ENCODE results near the gene GFRAL.

The GFRAL gene

DNA sequence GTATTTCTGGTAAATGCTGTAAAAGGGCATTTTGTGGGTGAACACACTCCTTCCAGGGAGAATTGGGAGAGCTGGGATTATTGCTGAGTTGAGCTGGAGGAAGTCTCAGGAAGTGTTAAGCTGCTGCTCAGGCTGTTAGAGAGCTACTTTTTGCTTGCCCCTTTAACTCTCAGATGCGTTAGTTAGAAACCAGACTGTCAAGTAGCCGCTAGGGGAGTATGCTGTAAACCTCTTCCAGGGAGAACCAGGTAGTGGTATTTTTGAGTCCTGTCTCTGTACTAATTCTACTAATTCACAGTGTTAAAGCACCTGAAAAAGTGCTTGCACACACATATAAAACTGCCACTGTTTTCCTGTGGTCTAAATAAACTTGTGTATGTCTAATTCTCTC is 6.6 kb upstream of the GFRAL start:
- Histone ChIP-seq H3K36me3 (ENCODE audit: control insufficient read depth, insufficient read depth, low read length) (no peaks in the 10 kb centered on the region), H3K4me1 (ENCODE audit: control insufficient read depth, insufficient read depth, low read length, poor library complexity, severe bottlenecking) (no peaks in the 10 kb centered on the region), H3K27ac (ENCODE audit: low read depth, low read length, severe bottlenecking) (no peak overlapping the region), H3K9me3 (ENCODE audit: control insufficient read depth, low read length) (no peaks in the 10 kb centered on the region), H3K4me3 (ENCODE audit: extremely low read depth, insufficient read depth, low read length, poor library complexity, severe bottlenecking) (no peak overlapping the region)
- 100% methylated on average over 1 of the region's 2 CpGs; no CpG with 5 or more reads in 1 of the 2 experiments for WGBS, 2 experiments (ENCODE audit: insufficient coverage in 2 of 2)

GRCh38 chr6:55377150-55377549 is 49.9 kb downstream of the GFRAL start:
- Histone ChIP-seq H3K36me3 (ENCODE audit: control insufficient read depth, insufficient read depth, low read length) (no peaks in the 10 kb centered on the region), H3K4me1 (ENCODE audit: control insufficient read depth, insufficient read depth, low read length, poor library complexity, severe bottlenecking) (no peaks in the 10 kb centered on the region), H3K4me3 (ENCODE audit: extremely low read depth, insufficient read depth, low read length, poor library complexity, severe bottlenecking) (no peak overlapping the region), H3K27ac (ENCODE audit: low read depth, low read length, severe bottlenecking) (no peak overlapping the region), H3K9me3 (ENCODE audit: control insufficient read depth, low read length) (no peaks in the 10 kb centered on the region)
- 22 to 67% methylated on average over 1 of the region's 2 CpGs for WGBS, 2 experiments (ENCODE audit: insufficient coverage in 2 of 2)

DNA sequence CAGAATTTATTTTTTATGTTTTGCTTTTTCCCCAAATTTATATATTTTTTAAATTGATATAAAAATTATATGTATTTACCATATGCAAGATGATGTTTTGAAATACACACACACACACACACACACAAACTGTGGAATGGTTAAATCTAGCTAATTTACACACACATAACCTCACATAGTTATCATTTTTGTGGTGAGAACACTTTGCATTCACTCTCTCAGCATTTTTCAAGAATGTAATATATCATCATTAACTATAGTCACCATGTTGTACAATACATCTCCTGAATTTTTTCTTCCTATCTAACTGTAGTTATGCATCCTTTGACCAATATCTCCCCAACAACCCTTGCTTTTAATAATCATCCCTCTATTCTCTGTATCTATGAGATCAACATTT is 52.2 kb downstream of the GFRAL start:
- H3K4me1 ChIP-seq (ENCODE audit: control insufficient read depth, insufficient read depth, low read length, poor library complexity, severe bottlenecking) = no peaks in the 10 kb centered on the region
- no peak overlapping the region for H3K4me3 ChIP-seq (ENCODE audit: extremely low read depth, insufficient read depth, low read length, poor library complexity, severe bottlenecking)

DNA sequence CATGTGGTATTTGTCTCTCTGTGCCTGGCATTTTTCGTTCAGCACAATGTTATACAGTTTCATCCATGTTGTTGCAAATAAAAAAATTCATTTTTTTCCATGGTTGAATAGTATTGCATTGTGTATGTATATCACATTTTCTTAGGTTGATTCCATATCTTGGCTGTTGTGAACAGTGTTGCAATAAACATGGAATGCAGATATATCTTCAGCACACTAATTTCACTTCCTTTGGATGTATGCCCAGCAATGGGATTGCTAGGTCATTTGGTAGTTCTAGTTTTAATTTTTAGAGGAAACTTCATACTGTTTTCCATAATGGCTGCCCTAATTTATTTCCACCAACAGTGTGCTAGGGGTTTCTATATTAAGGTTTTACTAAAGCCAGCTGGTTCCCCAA is 52.6 kb downstream of the GFRAL start:
- no peak overlapping the region for H3K27ac ChIP-seq (ENCODE audit: low read depth, low read length, severe bottlenecking)
- H3K4me3 ChIP-seq (ENCODE audit: extremely low read depth, insufficient read depth, low read length, poor library complexity, severe bottlenecking) = no peak overlapping the region
- H3K9me3 ChIP-seq (ENCODE audit: control insufficient read depth, low read length) = no peaks in the 10 kb centered on the region
- no peaks in the 10 kb centered on the region for H3K36me3 ChIP-seq (ENCODE audit: control insufficient read depth, insufficient read depth, low read length)
- no CpG with 5 or more reads among the region's 1 CpG for WGBS, 2 experiments (ENCODE audit: insufficient coverage in 2 of 2)
- no peaks in the 10 kb centered on the region for H3K4me1 ChIP-seq (ENCODE audit: control insufficient read depth, insufficient read depth, low read length, poor library complexity, severe bottlenecking)

More for the DNA sequence above, 52.2 kb downstream of the GFRAL start:
- Histone ChIP-seq H3K27ac (ENCODE audit: low read depth, low read length, severe bottlenecking) (no peak overlapping the region), H3K9me3 (ENCODE audit: control insufficient read depth, low read length) (no peaks in the 10 kb centered on the region), H3K36me3 (ENCODE audit: control insufficient read depth, insufficient read depth, low read length) (no peaks in the 10 kb centered on the region)

- Histone ChIP-seq H3K27ac (ENCODE audit: low read depth, low read length, severe bottlenecking) (no peak overlapping the region), H3K9me3 (ENCODE audit: control insufficient read depth, low read length) (no peaks in the 10 kb centered on the region), H3K4me1 (ENCODE audit: control insufficient read depth, insufficient read depth, low read length, poor library complexity, severe bottlenecking) (no peaks in the 10 kb centered on the region), H3K36me3 (ENCODE audit: control insufficient read depth, insufficient read depth, low read length) (no peaks in the 10 kb centered on the region), H3K4me3 (ENCODE audit: extremely low read depth, insufficient read depth, low read length, poor library complexity, severe bottlenecking) (no peak overlapping the region)
- 95% methylated on average over 2 of the region's 3 CpGs; no CpG with 5 or more reads in 1 of the 2 experiments for WGBS, 2 experiments (ENCODE audit: insufficient coverage in 2 of 2)
Observed at GRCh38 chr6:55388211-55388610, 60.9 kb downstream of the GFRAL start.

DNA sequence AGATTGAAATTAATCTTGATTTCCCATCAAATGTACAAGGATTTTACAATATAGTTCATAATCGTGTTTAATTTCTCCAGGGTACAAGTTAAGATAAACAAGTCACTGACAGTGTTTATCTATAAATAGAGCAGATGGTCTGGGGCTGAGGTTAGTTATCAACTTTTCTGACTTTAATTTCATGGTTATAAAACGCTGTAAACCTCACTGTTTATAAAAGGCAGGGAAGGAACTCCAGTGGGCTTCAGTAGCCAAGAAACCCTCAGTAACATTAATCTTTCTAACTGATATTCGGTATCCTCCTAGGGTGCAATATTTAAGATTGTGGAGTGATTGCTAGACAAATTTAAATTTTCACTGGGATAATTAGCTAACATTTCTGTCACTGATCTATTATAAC is 68.6 kb downstream of the GFRAL start:
- no peak overlapping the region for H3K27ac ChIP-seq (ENCODE audit: low read depth, low read length, severe bottlenecking)
- WGBS, 2 experiments (ENCODE audit: insufficient coverage in 2 of 2) = 100% methylated on average over 1 of the region's 3 CpGs; no CpG with 5 or more reads in 1 of the 2 experiments
- no peaks in the 10 kb centered on the region for H3K4me1 ChIP-seq (ENCODE audit: control insufficient read depth, insufficient read depth, low read length, poor library complexity, severe bottlenecking)
- H3K36me3 ChIP-seq (ENCODE audit: control insufficient read depth, insufficient read depth, low read length) = no peaks in the 10 kb centered on the region
- no peak overlapping the region for H3K4me3 ChIP-seq (ENCODE audit: extremely low read depth, insufficient read depth, low read length, poor library complexity, severe bottlenecking)
- H3K9me3 ChIP-seq (ENCODE audit: control insufficient read depth, low read length) = no peaks in the 10 kb centered on the region

- Histone ChIP-seq H3K9me3 (ENCODE audit: control insufficient read depth, low read length) (no peaks in the 10 kb centered on the region), H3K36me3 (ENCODE audit: control insufficient read depth, insufficient read depth, low read length) (no peaks in the 10 kb centered on the region), H3K4me1 (ENCODE audit: control insufficient read depth, insufficient read depth, low read length, poor library complexity, severe bottlenecking) (no peaks in the 10 kb centered on the region), H3K27ac (ENCODE audit: low read depth, low read length, severe bottlenecking) (no peak overlapping the region), H3K4me3 (ENCODE audit: extremely low read depth, insufficient read depth, low read length, poor library complexity, severe bottlenecking) (no peak overlapping the region)
- 78 to 79% methylated on average over 1 to 2 of the region's 3 CpGs for WGBS, 2 experiments (ENCODE audit: insufficient coverage in 2 of 2)
Observed at GRCh38 chr6:55397986-55398385, 70.7 kb downstream of the GFRAL start.

- WGBS, 2 experiments (ENCODE audit: insufficient coverage in 2 of 2) = no CpG with 5 or more reads among the region's 1 CpG
- H3K27ac ChIP-seq (ENCODE audit: low read depth, low read length, severe bottlenecking) = no peak overlapping the region
Observed at GRCh38 chr6:55399351-55399750, 72.1 kb downstream of the GFRAL start.

DNA sequence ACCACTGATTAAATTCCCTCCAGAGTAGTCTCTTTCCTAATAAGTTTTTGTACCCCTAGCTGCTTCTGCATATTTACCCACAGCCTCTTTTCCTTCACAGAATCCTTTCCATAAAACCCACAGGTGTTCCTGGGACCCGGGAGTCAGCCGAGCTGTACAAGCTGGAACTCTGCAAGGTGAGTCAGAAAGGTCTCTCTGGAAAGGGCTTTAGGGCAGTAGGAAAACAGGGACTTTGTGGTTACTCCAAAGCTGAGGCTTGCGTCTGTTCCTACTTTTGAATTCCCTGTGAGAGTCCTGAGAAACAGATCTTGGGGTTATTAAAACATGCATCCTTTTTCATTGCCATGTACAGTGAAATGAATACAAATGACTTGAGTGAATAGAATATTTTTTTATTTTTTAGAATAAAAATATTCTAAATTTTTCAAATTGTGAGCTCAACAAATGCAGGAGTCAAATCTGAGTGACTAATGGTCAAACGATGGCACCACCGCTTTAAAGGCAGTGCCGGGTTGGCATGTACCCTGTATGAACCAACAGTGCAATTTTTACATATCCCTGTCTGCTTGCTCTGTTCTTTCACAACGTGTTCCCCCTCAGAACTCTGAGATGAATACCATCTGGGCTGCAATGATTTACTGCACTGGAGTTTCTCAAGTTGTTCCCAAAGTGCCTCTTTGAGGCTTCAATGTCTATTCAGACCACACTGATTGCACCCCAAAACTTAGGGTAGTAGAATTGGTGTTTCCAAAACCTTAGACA is 78.4 kb downstream of the GFRAL start:
- WGBS, 2 experiments (ENCODE audit: insufficient coverage in 2 of 2) = 89 to 96% methylated on average over 3 to 7 of the region's 7 CpGs
- no peaks in the 10 kb centered on the region for H3K4me1 ChIP-seq (ENCODE audit: control insufficient read depth, insufficient read depth, low read length, poor library complexity, severe bottlenecking)
- no peaks in the 10 kb centered on the region for H3K9me3 ChIP-seq (ENCODE audit: control insufficient read depth, low read length)

More at GRCh38 chr6:55399351-55399750, 72.1 kb downstream of the GFRAL start:
- Histone ChIP-seq H3K9me3 (ENCODE audit: control insufficient read depth, low read length) (no peaks in the 10 kb centered on the region), H3K4me3 (ENCODE audit: extremely low read depth, insufficient read depth, low read length, poor library complexity, severe bottlenecking) (no peak overlapping the region), H3K36me3 (ENCODE audit: control insufficient read depth, insufficient read depth, low read length) (no peaks in the 10 kb centered on the region), H3K4me1 (ENCODE audit: control insufficient read depth, insufficient read depth, low read length, poor library complexity, severe bottlenecking) (no peaks in the 10 kb centered on the region)

DNA sequence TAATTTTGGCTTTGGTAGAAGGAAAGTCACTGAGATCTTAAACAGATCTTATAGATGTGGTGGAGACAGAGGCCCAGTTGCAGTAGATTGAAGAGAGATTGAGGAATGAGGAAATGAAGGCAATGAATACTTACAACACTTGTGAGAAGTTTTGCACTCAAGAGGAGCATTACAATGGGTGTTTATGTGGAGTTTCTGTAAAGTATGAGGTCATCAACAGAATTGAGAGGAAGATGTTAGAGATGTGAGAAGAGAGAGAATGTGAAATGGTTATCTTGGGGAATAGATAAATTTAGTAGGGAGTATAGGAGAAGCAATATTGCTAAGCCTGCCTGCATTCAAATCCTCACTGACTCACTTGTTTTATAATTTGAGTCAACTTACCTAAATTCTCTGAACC is 83.4 kb downstream of the GFRAL start:
- Histone ChIP-seq H3K9me3 (ENCODE audit: control insufficient read depth, low read length) (no peaks in the 10 kb centered on the region), H3K36me3 (ENCODE audit: control insufficient read depth, insufficient read depth, low read length) (no peaks in the 10 kb centered on the region), H3K4me3 (ENCODE audit: extremely low read depth, insufficient read depth, low read length, poor library complexity, severe bottlenecking) (no peak overlapping the region), H3K27ac (ENCODE audit: low read depth, low read length, severe bottlenecking) (no peak overlapping the region), H3K4me1 (ENCODE audit: control insufficient read depth, insufficient read depth, low read length, poor library complexity, severe bottlenecking) (no peaks in the 10 kb centered on the region)

More for the DNA sequence above, 78.4 kb downstream of the GFRAL start:
- Histone ChIP-seq H3K4me3 (ENCODE audit: extremely low read depth, insufficient read depth, low read length, poor library complexity, severe bottlenecking) (no peak overlapping the region), H3K36me3 (ENCODE audit: control insufficient read depth, insufficient read depth, low read length) (no peaks in the 10 kb centered on the region), H3K27ac (ENCODE audit: low read depth, low read length, severe bottlenecking) (no peak overlapping the region)

DNA sequence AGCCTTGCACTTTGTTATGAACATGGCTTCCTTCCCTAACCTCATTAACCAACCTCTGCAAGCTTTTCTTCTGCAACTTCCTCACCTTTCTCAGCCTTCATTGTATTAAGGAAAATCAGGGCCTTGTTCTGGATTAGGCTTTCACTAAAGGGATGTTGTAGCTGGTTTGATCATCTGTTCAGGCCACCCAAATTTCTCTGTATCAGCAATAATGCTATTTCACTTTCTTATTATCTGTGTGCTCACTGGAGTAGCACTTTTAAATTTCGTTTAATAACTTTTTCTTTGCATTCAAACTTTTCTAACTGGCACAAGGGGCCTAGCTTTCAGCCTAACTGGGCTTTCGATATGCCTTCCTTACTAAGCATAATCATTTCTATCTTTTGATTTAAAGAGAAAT is 96.7 kb downstream of the GFRAL start:
- H3K27ac ChIP-seq (ENCODE audit: low read depth, low read length, severe bottlenecking) = no peak overlapping the region
- H3K4me1 ChIP-seq (ENCODE audit: control insufficient read depth, insufficient read depth, low read length, poor library complexity, severe bottlenecking) = no peaks in the 10 kb centered on the region
- H3K9me3 ChIP-seq (ENCODE audit: control insufficient read depth, low read length) = no peaks in the 10 kb centered on the region
- WGBS, 2 experiments (ENCODE audit: insufficient coverage in 2 of 2) = no CpG with 5 or more reads among the region's 2 CpGs
- no peak overlapping the region for H3K4me3 ChIP-seq (ENCODE audit: extremely low read depth, insufficient read depth, low read length, poor library complexity, severe bottlenecking)
- H3K36me3 ChIP-seq (ENCODE audit: control insufficient read depth, insufficient read depth, low read length) = no peaks in the 10 kb centered on the region
